IPS-15b (cell line): ENCODE data around the gene GPR62.

Experiments
- H3K27me3 ChIP-seq: one replicate; pipeline ENCODE4 v1.6.1; 2013; ENCODE audit warnings: low read length; ENCODE audit not compliant: control insufficient read depth, insufficient read depth
- H3K36me3 ChIP-seq: one replicate; pipeline ENCODE4 v1.6.1; 2013; ENCODE audit warnings: low read length; ENCODE audit not compliant: control insufficient read depth, insufficient read depth
- H3K4me1 ChIP-seq: one replicate; pipeline ENCODE4 v1.6.1; 2013; ENCODE audit warnings: mild to moderate bottlenecking, low read length; ENCODE audit not compliant: control insufficient read depth, insufficient read depth
- H3K4me3 ChIP-seq: one replicate; pipeline ENCODE4 v1.5.1; 2013; ENCODE audit warnings: low read depth, low read length
- H3K9ac ChIP-seq: one replicate; pipeline ENCODE4 v1.6.1; 2013; ENCODE audit warnings: low read depth, mild to moderate bottlenecking, low read length
- H3K9me3 ChIP-seq: one replicate; pipeline ENCODE4 v1.6.1; 2013; ENCODE audit warnings: mild to moderate bottlenecking, low read length; ENCODE audit not compliant: control insufficient read depth, insufficient read depth

GPR62 gene

DNA sequence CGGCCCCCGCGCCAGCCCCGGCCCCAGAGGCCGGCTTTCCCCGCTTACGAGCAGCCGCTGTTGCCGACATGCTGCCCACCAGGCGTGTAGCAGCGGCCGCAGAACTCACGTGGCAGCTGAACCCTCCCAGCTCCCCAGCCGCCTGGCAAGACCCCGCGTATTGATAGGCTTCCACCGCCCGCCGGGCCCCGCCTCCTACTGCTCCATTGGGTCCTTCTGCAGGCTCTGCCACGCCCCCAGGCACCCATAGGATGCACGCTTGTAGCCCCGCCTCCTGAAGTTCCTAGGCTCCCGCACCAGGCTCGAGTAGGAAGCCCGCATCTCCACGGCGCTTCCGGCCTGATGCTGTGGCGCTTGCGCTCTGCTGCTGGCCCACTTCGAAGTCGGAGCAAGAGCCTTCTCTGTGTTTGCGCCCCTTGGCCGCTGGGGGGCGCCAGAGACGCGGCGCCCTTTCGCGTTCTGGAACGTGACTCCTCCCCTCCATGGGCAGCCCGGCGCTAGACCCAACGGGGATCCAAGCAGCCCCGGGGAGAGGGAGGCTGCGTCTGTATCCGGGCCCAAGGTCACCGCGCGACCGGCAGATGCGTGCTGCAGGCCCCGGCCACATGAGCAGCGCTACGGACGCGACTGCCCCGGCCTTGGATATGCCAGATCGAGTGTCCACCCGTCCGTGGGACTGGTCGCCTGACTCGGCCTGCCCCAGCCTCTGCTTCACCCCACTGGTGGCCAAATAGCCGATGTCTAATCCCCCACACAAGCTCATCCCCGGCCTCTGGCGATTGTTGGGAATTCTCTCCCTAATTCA is 13.2 kb upstream of the GPR62 start, which contains the start of the genes PARP3 and RRP9:
Gene PARP3 (plus strand): TSS at position 566 of the 805 bp plus-strand sequence. CDS start 993 bp downstream, outside the sequence.
Gene RRP9 (minus strand): TSS at position 107 of the 805 bp plus-strand sequence. CDS start 37 bp downstream, at position 70.
- peaks cover 7% of the 10 kb centered on the region for H3K4me1 ChIP-seq
- peaks cover 12% of the 10 kb centered on the region for H3K36me3 ChIP-seq
- peak within 1 kb of the TSS; percentile 89 for H3K4me3 ChIP-seq
- peak within 1 kb of the TSS; percentile 83 for H3K9ac ChIP-seq
- peaks cover 2% of the 10 kb centered on the region for H3K27me3 ChIP-seq
- no peaks in the 10 kb centered on the region for H3K9me3 ChIP-seq

GRCh38 chr3:51942603-51943450 is 12.4 kb upstream of the GPR62 start:
- Histone ChIP-seq H3K4me1 (peaks cover 7% of the 10 kb centered on the region), H3K9ac (peak overlapping the region; percentile 76), H3K36me3 (peaks cover 4% of the 10 kb centered on the region), H3K27me3 (peaks cover 2% of the 10 kb centered on the region), H3K4me3 (peak overlapping the region; percentile 55), H3K9me3 (no peaks in the 10 kb centered on the region)

GRCh38 chr3:51943451-51944391 is 11.5 kb upstream of the GPR62 start:
- Histone ChIP-seq H3K36me3 (no peaks in the 10 kb centered on the region), H3K4me3 (no peak overlapping the region), H3K4me1 (peaks cover 7% of the 10 kb centered on the region), H3K9ac (no peak overlapping the region), H3K9me3 (no peaks in the 10 kb centered on the region), H3K27me3 (peaks cover 2% of the 10 kb centered on the region)

DNA sequence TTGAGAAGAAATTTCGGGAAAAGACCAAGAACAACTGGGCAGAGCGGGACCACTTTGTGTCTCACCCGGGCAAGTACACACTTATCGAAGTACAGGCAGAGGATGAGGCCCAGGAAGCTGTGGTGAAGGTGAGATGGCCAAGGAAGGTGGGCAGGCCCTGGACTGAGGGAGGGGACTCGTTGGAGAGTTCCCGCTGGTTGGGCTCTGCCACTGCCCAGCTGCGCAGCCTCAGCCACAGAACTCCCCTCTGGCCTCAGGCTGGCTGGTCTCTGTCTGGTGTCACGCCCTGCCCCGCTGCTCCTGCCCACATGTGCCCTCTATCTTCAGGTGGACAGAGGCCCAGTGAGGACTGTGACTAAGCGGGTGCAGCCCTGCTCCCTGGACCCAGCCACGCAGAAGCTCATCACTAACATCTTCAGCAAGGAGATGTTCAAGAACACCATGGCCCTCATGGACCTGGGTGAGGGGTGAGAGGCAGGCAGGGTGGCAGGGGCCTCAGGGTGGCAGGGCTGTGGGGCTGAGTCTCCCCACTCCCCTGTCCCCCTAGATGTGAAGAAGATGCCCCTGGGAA is 10.6 kb upstream of the GPR62 start:
- H3K36me3 ChIP-seq: no peaks in the 10 kb centered on the region
- H3K9ac ChIP-seq: no peak overlapping the region

DNA sequence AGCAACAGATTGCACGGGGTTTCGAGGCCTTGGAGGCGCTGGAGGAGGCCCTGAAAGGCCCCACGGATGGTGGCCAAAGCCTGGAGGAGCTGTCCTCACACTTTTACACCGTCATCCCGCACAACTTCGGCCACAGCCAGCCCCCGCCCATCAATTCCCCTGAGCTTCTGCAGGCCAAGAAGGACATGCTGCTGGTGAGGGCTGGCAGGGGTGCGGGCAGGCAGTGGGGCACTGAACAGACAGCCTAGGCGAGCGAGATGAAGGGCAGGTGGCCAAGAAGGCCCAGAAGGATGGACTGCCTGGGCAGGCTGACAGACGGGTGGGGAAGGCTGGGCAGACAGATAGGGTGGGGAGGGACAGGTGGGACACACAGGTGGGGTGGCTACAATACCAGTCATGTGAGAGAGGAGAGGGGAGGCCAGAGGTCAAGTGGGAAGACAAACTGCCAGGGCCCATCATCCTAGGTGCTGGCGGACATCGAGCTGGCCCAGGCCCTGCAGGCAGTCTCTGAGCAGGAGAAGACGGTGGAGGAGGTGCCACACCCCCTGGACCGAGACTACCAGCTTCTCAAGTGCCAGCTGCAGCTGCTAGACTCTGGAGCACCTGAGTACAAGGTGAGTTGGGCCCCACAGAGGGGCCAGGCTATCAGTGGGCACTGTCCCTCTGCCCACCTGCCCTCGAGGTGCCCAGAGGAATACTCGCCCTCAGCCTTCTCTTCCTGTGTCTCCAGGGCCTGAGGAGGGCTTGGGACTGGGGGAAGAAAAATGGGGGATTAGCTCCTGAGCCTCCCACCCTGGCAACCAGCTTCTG is 9.9 kb upstream of the GPR62 start:
- H3K27me3 ChIP-seq: peaks cover 7% of the 10 kb centered on the region
- no peak overlapping the region for H3K9ac ChIP-seq
- H3K4me3 ChIP-seq: no peak overlapping the region
- H3K36me3 ChIP-seq: no peaks in the 10 kb centered on the region
- H3K4me1 ChIP-seq: peaks cover 6% of the 10 kb centered on the region
- no peaks in the 10 kb centered on the region for H3K9me3 ChIP-seq

More for the DNA sequence above, 10.6 kb upstream of the GPR62 start:
- H3K27me3 ChIP-seq: peaks cover 2% of the 10 kb centered on the region
- no peak overlapping the region for H3K4me3 ChIP-seq
- peaks cover 7% of the 10 kb centered on the region for H3K4me1 ChIP-seq
- H3K9me3 ChIP-seq: no peaks in the 10 kb centered on the region

- no peaks in the 10 kb centered on the region for H3K9me3 ChIP-seq
- H3K36me3 ChIP-seq: no peaks in the 10 kb centered on the region
- H3K9ac ChIP-seq: no peak overlapping the region
- peaks cover 4% of the 10 kb centered on the region for H3K4me1 ChIP-seq
- peaks cover 11% of the 10 kb centered on the region for H3K27me3 ChIP-seq
- H3K4me3 ChIP-seq: no peak overlapping the region
These were observed 9.1 kb upstream of the GPR62 start for GRCh38 chr3:51945926-51946705.

- Histone ChIP-seq H3K4me3 (no peak overlapping the region), H3K9me3 (no peaks in the 10 kb centered on the region), H3K36me3 (no peaks in the 10 kb centered on the region), H3K27me3 (peaks cover 15% of the 10 kb centered on the region), H3K9ac (no peak overlapping the region), H3K4me1 (peaks cover 4% of the 10 kb centered on the region)
These were observed 8.4 kb upstream of the GPR62 start for GRCh38 chr3:51946796-51947195.

DNA sequence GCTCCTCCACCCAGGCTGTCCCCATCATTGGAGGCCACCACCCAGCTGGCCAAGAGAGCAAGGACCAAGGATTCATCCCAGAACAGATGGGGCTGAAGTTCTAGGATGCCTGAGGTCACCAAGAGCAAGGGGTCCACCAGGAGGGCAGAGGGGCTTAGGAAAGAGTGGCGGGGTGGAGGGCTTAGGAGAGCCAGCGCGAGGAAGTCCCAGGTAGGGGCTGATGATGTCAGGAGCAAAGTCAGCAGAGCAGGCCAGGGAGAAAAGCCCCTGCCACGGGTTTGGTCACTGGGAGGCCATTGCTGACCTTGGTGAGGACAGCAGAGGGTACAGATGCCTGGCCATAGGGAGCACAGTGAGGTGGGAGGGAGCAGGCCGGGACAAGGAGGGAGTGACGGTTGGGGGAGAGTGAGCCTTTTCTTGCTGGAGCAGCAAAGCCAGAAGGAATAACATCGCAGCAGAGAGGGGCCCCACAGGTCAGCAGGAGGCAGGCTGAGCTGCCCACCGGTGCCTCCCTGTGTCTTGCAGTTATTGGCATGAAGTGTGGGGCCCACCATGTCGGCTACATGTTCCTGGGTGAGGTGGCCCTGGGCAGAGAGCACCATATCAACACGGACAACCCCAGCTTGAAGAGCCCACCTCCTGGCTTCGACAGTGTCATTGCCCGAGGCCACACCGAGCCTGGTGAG is 7.8 kb upstream of the GPR62 start:
- H3K4me3 ChIP-seq: no peak overlapping the region
- H3K9me3 ChIP-seq: no peaks in the 10 kb centered on the region
- peaks cover 3% of the 10 kb centered on the region for H3K4me1 ChIP-seq
- H3K27me3 ChIP-seq: peaks cover 19% of the 10 kb centered on the region
- H3K36me3 ChIP-seq: no peaks in the 10 kb centered on the region
- H3K9ac ChIP-seq: no peak overlapping the region

GRCh38 chr3:51948016-51948580 is 7.1 kb upstream of the GPR62 start:
- H3K4me3 ChIP-seq: no peak overlapping the region
- H3K36me3 ChIP-seq: no peaks in the 10 kb centered on the region
- H3K9ac ChIP-seq: no peak overlapping the region
- H3K9me3 ChIP-seq: no peaks in the 10 kb centered on the region
- H3K27me3 ChIP-seq: peaks cover 20% of the 10 kb centered on the region
- H3K4me1 ChIP-seq: no peaks in the 10 kb centered on the region
